Right lobe of liver (tissue), 4 donors: Measurements from ENCODE around the gene SNX30.

Experiments
- CTCF ChIP-seq, 4 donors: fragments of 200-600 bp in 3 of 4; fragments of 450-650 bp in 1 of 4; IDR thresholded peaks; one replicate each; pipeline versions ENCODE4 v1.5.1 to v1.8.0; 2016 to 2022; ENCODE audit warnings: antibody characterized with exemption in 4 of 4, mild to moderate bottlenecking in 2 of 4
- POLR2A ChIP-seq: fragments of 450-650 bp; IDR thresholded peaks from one replicate; pipeline ENCODE4 v1.6.1; 2017; ENCODE audit warnings: antibody characterized with exemption, mild to moderate bottlenecking
- donor health status: DM: no; HTN: no; CAD: no.
- donor health status: DM: no; HTN: no; CAD: no.
- donor health status: DM: no; HTN: yes; CAD: no.

GRCh38 chr9:112772551-112772950, 22.0 kb downstream of the SNX30 start:
- TF ChIP-seq CTCF (IDR thresholded peaks at IDR 0.05) (no peak), POLR2A (no peak)
